ENCODE results near the gene PATL1. TPM values are rescaled to one million over a fixed set of nuclear protein-coding genes. Genes with fewer than 3 reads are reported as not detected.

The PATL1 gene
- total and polyA plus RNA-seq, 2 donors (not counting 1 experiment from before 2014, with no cell fraction given), result 11.6 to 68.1 TPM

GRCh38 chr11:59710136-59710847 lies 41.5 kb upstream of the PATL1 start:
- no peak overlapping the region for H2AFZ ChIP-seq (ENCODE audit: low read length)
- DNase-seq (ENCODE audit: low read depth in 2 of 2), result peak in 1 of 2 donors; percentile 32

GRCh38 chr11:59708537-59708936 lies 39.7 kb upstream of the PATL1 start:
- TF ChIP-seq EZH2 (IDR thresholded peaks at IDR 0.05; ENCODE audit: low read length, missing control alignments) (no peak), CTCF (conservative IDR thresholded peaks at IDR 0.05 in 1 of 2, IDR thresholded peaks at IDR 0.05 in 1 of 2; ENCODE audit: low read depth in 1 of 2, low read length in 2 of 2) (no peak)
- Histone ChIP-seq H2AFZ (ENCODE audit: low read length) (no peak overlapping the region), H3K36me3 (ENCODE audit: control insufficient read depth, insufficient read depth, low read length) (no peaks in the 10 kb centered on the region), H4K20me1 (ENCODE audit: control insufficient read depth, extremely low read depth, insufficient read depth, low read length) (no peaks in the 10 kb centered on the region), H3K4me3 (replicated peaks in 1 of 4; ENCODE audit: control extremely low read depth in 1 of 4, insufficient read depth in 1 of 4, low read depth in 3 of 4, low read length in 4 of 4) (no peak overlapping the region), H3K9ac (ENCODE audit: insufficient read depth, low read length) (no peak overlapping the region), H3K27ac (ENCODE audit: insufficient read depth, low read length) (no peak overlapping the region), H3K4me2 (ENCODE audit: extremely low read depth, insufficient read depth, low read length) (no peak overlapping the region), H3K4me1 (ENCODE audit: control insufficient read depth, extremely low read depth, insufficient read depth, low read length) (no peaks in the 10 kb centered on the region), H3K27me3 (ENCODE audit: control insufficient read depth, insufficient read depth, low read length) (no peaks in the 10 kb centered on the region), H3K9me3 (ENCODE audit: control insufficient read depth, insufficient read depth, low read depth, low read length) (no peaks in the 10 kb centered on the region), H3K79me2 (ENCODE audit: control insufficient read depth, insufficient read depth, low read length) (no peaks in the 10 kb centered on the region)
- DNase-seq (ENCODE audit: low read depth in 2 of 2), result peak in 1 of 2 donors; percentile 59

More at GRCh38 chr11:59710136-59710847, 41.5 kb upstream of the PATL1 start:
- H3K9ac ChIP-seq (ENCODE audit: insufficient read depth, low read length), result no peak overlapping the region
- H3K27me3 ChIP-seq (ENCODE audit: control insufficient read depth, insufficient read depth, low read length), result no peaks in the 10 kb centered on the region
- H3K27ac ChIP-seq (ENCODE audit: insufficient read depth, low read length), result no peak overlapping the region
- H3K4me3 ChIP-seq (replicated peaks in 1 of 4; ENCODE audit: control extremely low read depth in 1 of 4, insufficient read depth in 1 of 4, low read depth in 3 of 4, low read length in 4 of 4), result no peak overlapping the region
- H3K4me1 ChIP-seq (ENCODE audit: control insufficient read depth, extremely low read depth, insufficient read depth, low read length), result no peaks in the 10 kb centered on the region
- H3K36me3 ChIP-seq (ENCODE audit: control insufficient read depth, insufficient read depth, low read length), result no peaks in the 10 kb centered on the region
- no peak for TF ChIP-seq EZH2 (IDR thresholded peaks at IDR 0.05; ENCODE audit: low read length, missing control alignments)
- TF ChIP-seq CTCF (conservative IDR thresholded peaks at IDR 0.05 in 1 of 2, IDR thresholded peaks at IDR 0.05 in 1 of 2; ENCODE audit: low read depth in 1 of 2, low read length in 2 of 2), result no peak
- H3K4me2 ChIP-seq (ENCODE audit: extremely low read depth, insufficient read depth, low read length), result no peak overlapping the region
- no peaks in the 10 kb centered on the region for H3K9me3 ChIP-seq (ENCODE audit: control insufficient read depth, insufficient read depth, low read depth, low read length)
- H4K20me1 ChIP-seq (ENCODE audit: control insufficient read depth, extremely low read depth, insufficient read depth, low read length), result no peaks in the 10 kb centered on the region
- H3K79me2 ChIP-seq (ENCODE audit: control insufficient read depth, insufficient read depth, low read length), result no peaks in the 10 kb centered on the region

GRCh38 chr11:59707371-59707770 lies 38.5 kb upstream of the PATL1 start:
- Histone ChIP-seq H3K4me3 (replicated peaks in 1 of 4; ENCODE audit: control extremely low read depth in 1 of 4, insufficient read depth in 1 of 4, low read depth in 3 of 4, low read length in 4 of 4) (no peak overlapping the region), H3K4me1 (ENCODE audit: control insufficient read depth, extremely low read depth, insufficient read depth, low read length) (no peaks in the 10 kb centered on the region), H3K9ac (ENCODE audit: insufficient read depth, low read length) (no peak overlapping the region), H3K4me2 (ENCODE audit: extremely low read depth, insufficient read depth, low read length) (no peak overlapping the region), H3K9me3 (ENCODE audit: control insufficient read depth, insufficient read depth, low read depth, low read length) (no peaks in the 10 kb centered on the region), H3K27ac (ENCODE audit: insufficient read depth, low read length) (no peak overlapping the region), H2AFZ (ENCODE audit: low read length) (no peak overlapping the region), H3K27me3 (ENCODE audit: control insufficient read depth, insufficient read depth, low read length) (no peaks in the 10 kb centered on the region), H3K36me3 (ENCODE audit: control insufficient read depth, insufficient read depth, low read length) (no peaks in the 10 kb centered on the region), H3K79me2 (ENCODE audit: control insufficient read depth, insufficient read depth, low read length) (no peaks in the 10 kb centered on the region), H4K20me1 (ENCODE audit: control insufficient read depth, extremely low read depth, insufficient read depth, low read length) (no peaks in the 10 kb centered on the region)
- no peak for DNase-seq (ENCODE audit: low read depth in 2 of 2)
- TF ChIP-seq CTCF (conservative IDR thresholded peaks at IDR 0.05 in 1 of 2, IDR thresholded peaks at IDR 0.05 in 1 of 2; ENCODE audit: low read depth in 1 of 2, low read length in 2 of 2), result no peak
- TF ChIP-seq EZH2 (IDR thresholded peaks at IDR 0.05; ENCODE audit: low read length, missing control alignments), result no peak

All from fibroblast of lung (primary cell).